Posterior vena cava (tissue), 2 donors: ENCODE results near the gene RAPGEF4. TPM values are rescaled to one million over a fixed set of nuclear protein-coding genes. Genes with fewer than 3 reads are reported as not detected.

Experiments
- DNase-seq: peaks from one replicate; pipeline ENCODE4 v3.0.0-alpha.2; 2020; ENCODE audit warnings: low spot score
- intact Hi-C, 2 donors: fragments of 100-400 bp; cut with DNase I; formaldehyde crosslinking; loops; one replicate each; pipeline versions ENCODE4 v1.14.1 to v1.14.2; 2022 to 2023
- total RNA-seq, 2 donors: library from RNA; stranded (reverse); fragmentation: NEBNext Ultra II Directional; extraction: Animal tissue kit (Norgen Biotek cat#: 25700); gene quantifications; one replicate each; pipeline ENCODE4 v1.2.1, GENCODE V29; 2021
- donor health status: DM: yes; HTN: yes; CAD: no.
- donor health status: DM: yes; HTN: yes; CAD: no.

The RAPGEF4 gene
- total RNA-seq, 2 donors from 2014 or later = 4.5 to 6.2 TPM

- intact Hi-C loops = no loop called here
- no peak for DNase-seq
Observed at GRCh38 chr2:172921532-172922236, 186.0 kb downstream of the RAPGEF4 start.

GRCh38 chr2:172922306-172922705, 186.7 kb downstream of the RAPGEF4 start:
- intact Hi-C loops = no loop called here
- no peak for DNase-seq

GRCh38 chr2:172922815-172923214, 187.2 kb downstream of the RAPGEF4 start:
- intact Hi-C loops = no loop called here
- no peak for DNase-seq

- DNase-seq = no peak
- intact Hi-C loops = no loop called here
Observed at GRCh38 chr2:172924097-172924660, 188.5 kb downstream of the RAPGEF4 start.

- intact Hi-C loops = loop anchor here in 1 of 2 donors (5.0 kb wide), 2 partner anchors 68 to 113 kb away; no protein-coding TSS in a partner anchor
- DNase-seq = no peak
Observed at GRCh38 chr2:172925600-172925999, 190.0 kb downstream of the RAPGEF4 start.

- intact Hi-C loops = loop anchor here in 1 of 2 donors (5.0 kb wide), 2 partner anchors 70 to 115 kb away; no protein-coding TSS in a partner anchor
- DNase-seq = no peak
Observed at GRCh38 chr2:172926785-172927640, 191.4 kb downstream of the RAPGEF4 start.

GRCh38 chr2:172927641-172928357, 192.2 kb downstream of the RAPGEF4 start:
- DNase-seq = no peak
- intact Hi-C loops = loop anchor here in 1 of 2 donors (5.0 kb wide), 2 partner anchors 70 to 115 kb away; no protein-coding TSS in a partner anchor

- intact Hi-C loops = loop anchor here in 1 of 2 donors (5.0 kb wide), 2 partner anchors 71 to 116 kb away; no protein-coding TSS in a partner anchor
- no peak for DNase-seq
Observed at GRCh38 chr2:172928756-172929155, 193.1 kb downstream of the RAPGEF4 start.

- intact Hi-C loops = loop anchor here (5.0 kb wide), 3 partner anchors 72 to 122 kb away; no protein-coding TSS in a partner anchor
- DNase-seq = no peak
Observed at GRCh38 chr2:172929644-172930043, 194.0 kb downstream of the RAPGEF4 start.

GRCh38 chr2:172930871-172931255, 195.2 kb downstream of the RAPGEF4 start:
- no peak for DNase-seq
- intact Hi-C loops = loop anchor here in 1 of 2 donors (5.0 kb wide), 1 partner anchor 124 kb away; no protein-coding TSS in a partner anchor

GRCh38 chr2:172931256-172931894, 195.7 kb downstream of the RAPGEF4 start:
- DNase-seq = no peak
- intact Hi-C loops = loop anchor here in 1 of 2 donors (5.0 kb wide), 1 partner anchor 124 kb away; no protein-coding TSS in a partner anchor

- intact Hi-C loops = loop anchor here in 1 of 2 donors (5.0 kb wide), 1 partner anchor 125 kb away; no protein-coding TSS in a partner anchor
- DNase-seq = peak; percentile 87
Observed at GRCh38 chr2:172931918-172932520, 196.4 kb downstream of the RAPGEF4 start.

- intact Hi-C loops = no loop called here
- no peak for DNase-seq
Observed at GRCh38 chr2:172937884-172938712, 202.5 kb downstream of the RAPGEF4 start.

GRCh38 chr2:172938713-172939375, 203.2 kb downstream of the RAPGEF4 start:
- intact Hi-C loops = no loop called here
- DNase-seq = no peak

GRCh38 chr2:172943539-172943938, 207.9 kb downstream of the RAPGEF4 start:
- no peak for DNase-seq
- intact Hi-C loops = loop anchor here in 1 of 2 donors (5.0 kb wide), 1 partner anchor 591 kb away; no protein-coding TSS in a partner anchor

GRCh38 chr2:172944022-172944793, 208.6 kb downstream of the RAPGEF4 start:
- DNase-seq = no peak
- intact Hi-C loops = loop anchor here in 1 of 2 donors (5.0 kb wide), 1 partner anchor 592 kb away; no protein-coding TSS in a partner anchor
